CD4-positive, alpha-beta T cell treated with Interleukin-17A for 4 hours (primary cell): Measurements from ENCODE around the gene CGNL1.

ENCODE experiments used
- DNase-seq: peaks from one replicate; pipeline ENCODE4 v3.0.0-alpha.2; 2020; ENCODE audit warnings: mixed read lengths

CGNL1 gene

GRCh38 chr15:57354436-57355123, 21.7 kb upstream of the CGNL1 start:
- DNase-seq, result no peak

- no peak for DNase-seq
These were observed 21.0 kb upstream of the CGNL1 start for GRCh38 chr15:57355259-57355658.

- DNase-seq, result no peak
These were observed 20.1 kb upstream of the CGNL1 start for GRCh38 chr15:57356178-57356577.

GRCh38 chr15:57356636-57357035, 19.7 kb upstream of the CGNL1 start:
- no peak for DNase-seq

GRCh38 chr15:57357799-57358198, 18.5 kb upstream of the CGNL1 start:
- DNase-seq, result no peak

GRCh38 chr15:57358571-57358970, 17.7 kb upstream of the CGNL1 start:
- DNase-seq, result no peak

GRCh38 chr15:57363661-57364060, 12.6 kb upstream of the CGNL1 start:
- DNase-seq, result no peak

- no peak for DNase-seq
These were observed 11.9 kb upstream of the CGNL1 start for GRCh38 chr15:57364282-57365007.

GRCh38 chr15:57367556-57367955, 8.7 kb upstream of the CGNL1 start:
- DNase-seq, result no peak

- no peak for DNase-seq
These were observed 5.4 kb upstream of the CGNL1 start for GRCh38 chr15:57370929-57371328.

GRCh38 chr15:57373251-57373881, 2.9 kb upstream of the CGNL1 start:
- DNase-seq, result no peak

- DNase-seq, result no peak
These were observed 2.4 kb upstream of the CGNL1 start for GRCh38 chr15:57373882-57374276.

- no peak for DNase-seq
These were observed 582 bp downstream of the CGNL1 start for GRCh38 chr15:57376696-57377477.

GRCh38 chr15:57377478-57377847, 1.2 kb downstream of the CGNL1 start:
- DNase-seq, result no peak

- no peak for DNase-seq
These were observed 3.2 kb downstream of the CGNL1 start for GRCh38 chr15:57379487-57379886.

- no peak for DNase-seq
These were observed 4.5 kb downstream of the CGNL1 start for GRCh38 chr15:57380854-57381253.

GRCh38 chr15:57382215-57382614, 5.9 kb downstream of the CGNL1 start:
- DNase-seq, result no peak

GRCh38 chr15:57382969-57383368, 6.7 kb downstream of the CGNL1 start:
- DNase-seq, result no peak

- no peak for DNase-seq
These were observed 7.7 kb downstream of the CGNL1 start for GRCh38 chr15:57384024-57384423.

- DNase-seq, result no peak
These were observed 8.5 kb downstream of the CGNL1 start for GRCh38 chr15:57384816-57385215.

- DNase-seq, result no peak
These were observed 9.7 kb downstream of the CGNL1 start for GRCh38 chr15:57385923-57386390.

- no peak for DNase-seq
These were observed 10.7 kb downstream of the CGNL1 start for GRCh38 chr15:57386976-57387375.

GRCh38 chr15:57387564-57388076, 11.3 kb downstream of the CGNL1 start:
- no peak for DNase-seq
